ENCODE data around the gene FNDC3B. TPM values are rescaled to one million over a fixed set of nuclear protein-coding genes. Genes with fewer than 3 reads are reported as not detected.

Gene FNDC3B
- total and polyA plus RNA-seq, 4 donors: 13.3 to 175 (median 100) TPM

GRCh38 chr3:172249039-172249438, 209.7 kb downstream of the FNDC3B start:
- Histone ChIP-seq H3K4me1 (ENCODE audit: control insufficient read depth in 5 of 5, insufficient read depth in 5 of 5, low read length in 5 of 5) (peaks cover 4 to 22% (median 6%) of the 10 kb centered on the region in 5 donors), H3K36me3 (ENCODE audit: control insufficient read depth in 4 of 4, insufficient read depth in 4 of 4, low read length in 4 of 4) (peaks cover 6 to 13% (median 9%) of the 10 kb centered on the region in 4 donors), H3K9ac (ENCODE audit: insufficient read depth in 1 of 2, low read length in 2 of 2) (no peak overlapping the region), H3K9me3 (ENCODE audit: control insufficient read depth in 4 of 4, insufficient read depth in 3 of 4, low read length in 3 of 4) (no peaks in the 10 kb centered on the region), H3K27ac (ENCODE audit: low read depth in 1 of 2, low read length in 1 of 2) (no peak overlapping the region), H3K27me3 (ENCODE audit: control insufficient read depth in 3 of 3, insufficient read depth in 3 of 3, low read length in 2 of 3) (no peaks in the 10 kb centered on the region), H3K4me3 (no peak overlapping the region)
- TF ChIP-seq, protein P1, sequence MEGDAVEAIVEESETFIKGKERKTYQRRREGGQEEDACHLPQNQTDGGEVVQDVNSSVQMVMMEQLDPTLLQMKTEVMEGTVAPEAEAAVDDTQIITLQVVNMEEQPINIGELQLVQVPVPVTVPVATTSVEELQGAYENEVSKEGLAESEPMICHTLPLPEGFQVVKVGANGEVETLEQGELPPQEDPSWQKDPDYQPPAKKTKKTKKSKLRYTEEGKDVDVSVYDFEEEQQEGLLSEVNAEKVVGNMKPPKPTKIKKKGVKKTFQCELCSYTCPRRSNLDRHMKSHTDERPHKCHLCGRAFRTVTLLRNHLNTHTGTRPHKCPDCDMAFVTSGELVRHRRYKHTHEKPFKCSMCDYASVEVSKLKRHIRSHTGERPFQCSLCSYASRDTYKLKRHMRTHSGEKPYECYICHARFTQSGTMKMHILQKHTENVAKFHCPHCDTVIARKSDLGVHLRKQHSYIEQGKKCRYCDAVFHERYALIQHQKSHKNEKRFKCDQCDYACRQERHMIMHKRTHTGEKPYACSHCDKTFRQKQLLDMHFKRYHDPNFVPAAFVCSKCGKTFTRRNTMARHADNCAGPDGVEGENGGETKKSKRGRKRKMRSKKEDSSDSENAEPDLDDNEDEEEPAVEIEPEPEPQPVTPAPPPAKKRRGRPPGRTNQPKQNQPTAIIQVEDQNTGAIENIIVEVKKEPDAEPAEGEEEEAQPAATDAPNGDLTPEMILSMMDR (IDR thresholded peaks at IDR 0.05; ENCODE audit: control extremely low read depth, extremely low read depth): no peak
- ATAC-seq (ENCODE audit: insufficient read depth, low FRiP score): no peak
- WGBS, 2 donors: 84 to 89% methylated on average over 1 of the region's 1 CpG
- DNase-seq: peak in 2 of 3 donors; percentile 43 to 72

DNA sequence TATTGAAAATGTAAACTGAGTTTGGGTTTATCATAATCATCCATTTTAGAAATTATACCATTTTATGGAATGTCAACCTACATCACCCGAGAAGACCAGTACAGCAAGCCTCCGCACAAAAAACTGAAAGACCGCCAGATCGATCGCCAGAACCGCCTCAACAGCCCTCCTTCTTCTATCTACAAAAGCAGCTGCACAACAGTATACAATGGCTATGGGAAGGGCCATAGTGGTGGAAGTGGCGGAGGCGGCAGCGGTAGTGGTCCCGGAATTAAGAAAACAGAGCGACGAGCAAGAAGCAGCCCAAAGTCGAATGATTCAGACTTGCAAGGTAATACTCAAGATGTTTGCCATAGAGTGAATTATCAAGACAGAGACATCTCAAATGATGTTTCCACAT, 211.8 kb downstream of the FNDC3B start:
- no peak for DNase-seq
- Histone ChIP-seq H3K4me3 (no peak overlapping the region), H3K36me3 (ENCODE audit: control insufficient read depth in 4 of 4, insufficient read depth in 4 of 4, low read length in 4 of 4) (peaks cover 6 to 16% (median 10%) of the 10 kb centered on the region in 4 donors), H3K9ac (ENCODE audit: insufficient read depth in 1 of 2, low read length in 2 of 2) (no peak overlapping the region), H3K27me3 (ENCODE audit: control insufficient read depth in 3 of 3, insufficient read depth in 3 of 3, low read length in 2 of 3) (no peaks in the 10 kb centered on the region), H3K9me3 (ENCODE audit: control insufficient read depth in 4 of 4, insufficient read depth in 3 of 4, low read length in 3 of 4) (no peaks in the 10 kb centered on the region), H3K27ac (ENCODE audit: low read depth in 1 of 2, low read length in 1 of 2) (no peak overlapping the region), H3K4me1 (ENCODE audit: control insufficient read depth in 5 of 5, insufficient read depth in 5 of 5, low read length in 5 of 5) (peaks cover 0 to 22% (median 4%) of the 10 kb centered on the region in 5 donors)
- no peak for ATAC-seq (ENCODE audit: insufficient read depth, low FRiP score)
- TF ChIP-seq, protein P1 (IDR thresholded peaks at IDR 0.05; ENCODE audit: control extremely low read depth, extremely low read depth): no peak
- WGBS, 2 donors: 97 to 98% methylated on average over 13 of the region's 13 CpGs

- H3K36me3 ChIP-seq (ENCODE audit: control insufficient read depth in 4 of 4, insufficient read depth in 4 of 4, low read length in 4 of 4): peaks cover 6 to 12% (median 7%) of the 10 kb centered on the region in 4 donors
Observed at GRCh38 chr3:172253200-172253599, 213.8 kb downstream of the FNDC3B start.

More at GRCh38 chr3:172253200-172253599, 213.8 kb downstream of the FNDC3B start:
- Histone ChIP-seq H3K27ac (ENCODE audit: low read depth in 1 of 2, low read length in 1 of 2) (no peak overlapping the region), H3K27me3 (ENCODE audit: control insufficient read depth in 3 of 3, insufficient read depth in 3 of 3, low read length in 2 of 3) (no peaks in the 10 kb centered on the region), H3K9me3 (ENCODE audit: control insufficient read depth in 4 of 4, insufficient read depth in 3 of 4, low read length in 3 of 4) (no peaks in the 10 kb centered on the region), H3K9ac (ENCODE audit: insufficient read depth in 1 of 2, low read length in 2 of 2) (no peak overlapping the region), H3K4me3 (no peak overlapping the region), H3K4me1 (ENCODE audit: control insufficient read depth in 5 of 5, insufficient read depth in 5 of 5, low read length in 5 of 5) (peaks cover 2 to 28% (median 6%) of the 10 kb centered on the region in 5 donors)
- DNase-seq (no peak), ATAC-seq (ENCODE audit: insufficient read depth, low FRiP score) (no peak)
- 92 to 93% methylated on average over 5 of the region's 5 CpGs for WGBS, 2 donors
- TF ChIP-seq, protein P1 (IDR thresholded peaks at IDR 0.05; ENCODE audit: control extremely low read depth, extremely low read depth): no peak

Data from lung (tissue), 12 donors.